GM12873 (cell line): Measurements from ENCODE around the gene NIPAL3.

ENCODE experiments used
- CTCF ChIP-seq: IDR thresholded peaks from 2 replicates; pipeline ENCODE4 v1.5.1; 2012; ENCODE audit warnings: low read depth, mild to moderate bottlenecking, moderate library complexity, low read length, control low read depth; ENCODE audit not compliant: insufficient read depth; ENCODE audit errors: missing control alignments

NIPAL3 gene

DNA sequence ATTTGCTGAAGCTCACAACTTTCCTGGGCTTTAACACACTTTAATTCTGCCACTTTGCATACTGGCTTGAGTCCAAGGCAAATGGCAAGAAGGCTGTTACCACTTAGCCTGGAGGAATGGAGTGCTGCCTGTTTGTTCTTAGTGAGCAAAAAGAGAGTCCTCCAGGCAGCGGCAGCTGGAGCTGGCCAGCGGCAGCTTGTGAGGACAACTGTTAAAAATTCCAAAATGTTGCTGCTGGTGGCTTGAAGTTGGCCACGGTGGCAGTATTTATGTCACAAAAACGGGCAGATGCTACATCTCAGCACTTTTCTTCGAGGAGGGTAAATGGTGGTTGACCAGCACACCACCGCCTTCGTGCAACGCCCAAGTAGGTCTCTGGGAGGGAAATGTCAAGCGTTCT is 29.4 kb upstream of the NIPAL3 start:
- no peak for TF ChIP-seq CTCF

DNA sequence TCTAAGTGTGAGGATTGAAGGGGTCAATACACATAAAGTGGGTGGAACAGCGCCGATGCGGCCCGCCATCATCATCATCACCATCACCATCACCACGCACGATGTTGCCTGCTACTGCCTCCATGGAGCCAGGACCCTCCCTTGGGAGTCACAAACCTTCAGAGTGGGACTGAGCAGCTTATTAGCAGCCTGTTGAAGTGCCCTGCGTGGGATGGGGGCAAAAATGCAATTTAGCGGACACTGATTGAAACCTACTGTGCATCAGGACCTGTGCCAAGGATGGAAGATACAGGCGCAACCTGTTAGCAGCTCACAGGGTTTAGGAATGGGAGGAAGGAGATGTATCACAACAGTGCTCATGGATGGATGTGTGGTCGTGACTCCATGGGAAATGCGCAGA is 28.7 kb upstream of the NIPAL3 start:
- TF ChIP-seq CTCF: no peak

- no peak for TF ChIP-seq CTCF
These were observed 27.9 kb upstream of the NIPAL3 start for GRCh38 chr1:24387636-24388175.

GRCh38 chr1:24388331-24388885 is 27.2 kb upstream of the NIPAL3 start:
- no peak for TF ChIP-seq CTCF

GRCh38 chr1:24389231-24389678 is 26.3 kb upstream of the NIPAL3 start:
- no peak for TF ChIP-seq CTCF

DNA sequence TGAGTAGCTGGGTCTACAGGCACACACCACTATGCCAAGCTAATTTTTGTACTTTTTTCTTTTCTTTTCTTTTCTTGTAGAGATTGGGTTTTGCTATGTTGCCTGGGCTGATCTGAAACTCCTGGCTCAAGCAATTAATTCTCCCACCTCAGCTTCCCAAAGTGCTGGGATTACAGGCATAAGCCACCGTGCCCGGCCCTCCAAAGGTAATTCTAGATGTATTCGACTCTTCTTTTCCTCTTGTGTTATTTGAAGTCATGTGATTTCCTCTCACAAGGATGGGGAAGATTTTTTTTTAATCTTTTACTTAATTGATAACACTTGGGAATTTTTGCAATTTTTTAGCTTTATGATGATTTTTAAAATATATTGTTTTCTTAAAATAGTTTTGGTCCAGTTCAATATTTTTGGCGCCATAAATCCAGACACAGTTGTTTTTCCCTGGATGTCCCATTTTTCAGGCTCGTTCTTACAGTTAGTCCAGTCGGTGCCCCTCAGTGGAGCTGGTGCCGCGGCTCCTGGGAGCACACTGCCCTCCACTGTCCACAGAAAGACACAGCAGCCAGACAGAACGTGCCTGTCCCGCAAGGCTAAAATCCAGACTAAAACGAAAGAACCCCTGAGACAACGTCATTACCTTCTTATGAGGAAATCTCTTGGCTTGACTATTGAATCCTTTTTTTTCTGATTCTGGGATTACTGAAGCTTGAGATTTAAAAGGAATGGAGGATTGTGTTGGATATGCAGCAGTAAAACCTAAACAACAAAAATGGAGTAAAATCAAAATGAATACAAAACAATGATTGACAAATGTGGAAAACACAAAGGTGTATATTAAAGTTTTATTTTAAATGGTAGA is 24.4 kb upstream of the NIPAL3 start:
- peak; percentile 94 for TF ChIP-seq CTCF

GRCh38 chr1:24391882-24392603 is 23.6 kb upstream of the NIPAL3 start:
- peak; percentile 91 for TF ChIP-seq CTCF
